COLO668 (cell line): ENCODE data around the gene CBX2.

Experiments
- DNase-seq: peaks from one replicate; lab custom pipeline; 2025; ENCODE audit not compliant: unreplicated experiment; lab: John Stamatoyannopoulos, UW

CBX2 gene

DNA sequence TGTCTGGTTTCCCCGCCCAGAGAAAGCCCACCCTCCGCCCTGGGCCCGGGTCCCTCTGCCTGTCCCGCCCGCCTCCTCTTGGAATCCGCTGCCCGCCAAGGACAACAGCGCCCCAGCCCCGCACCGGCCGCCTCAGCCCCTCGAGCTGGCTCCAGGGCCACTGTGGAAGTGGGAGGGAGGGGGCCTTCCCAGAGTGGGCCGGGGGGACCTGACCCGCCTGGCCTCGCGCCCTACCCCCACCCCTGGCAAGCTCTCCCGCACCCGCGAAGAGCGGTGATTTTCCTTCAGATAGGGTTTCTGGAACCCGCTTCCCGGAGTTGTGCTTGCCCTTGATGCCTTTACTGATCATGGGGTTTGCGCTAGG lies 21.2 kb downstream of the CBX2 start:
- DNase-seq, result no peak

GRCh38 chr17:79799538-79800324 lies 21.8 kb downstream of the CBX2 start:
- DNase-seq, result no peak

GRCh38 chr17:79800325-79801155 lies 22.6 kb downstream of the CBX2 start:
- DNase-seq, result peak; percentile 66

GRCh38 chr17:79801156-79802038 lies 23.4 kb downstream of the CBX2 start:
- DNase-seq, result peak; percentile 58

- DNase-seq, result no peak
Measured at GRCh38 chr17:79802039-79802735, 24.2 kb downstream of the CBX2 start.

DNA sequence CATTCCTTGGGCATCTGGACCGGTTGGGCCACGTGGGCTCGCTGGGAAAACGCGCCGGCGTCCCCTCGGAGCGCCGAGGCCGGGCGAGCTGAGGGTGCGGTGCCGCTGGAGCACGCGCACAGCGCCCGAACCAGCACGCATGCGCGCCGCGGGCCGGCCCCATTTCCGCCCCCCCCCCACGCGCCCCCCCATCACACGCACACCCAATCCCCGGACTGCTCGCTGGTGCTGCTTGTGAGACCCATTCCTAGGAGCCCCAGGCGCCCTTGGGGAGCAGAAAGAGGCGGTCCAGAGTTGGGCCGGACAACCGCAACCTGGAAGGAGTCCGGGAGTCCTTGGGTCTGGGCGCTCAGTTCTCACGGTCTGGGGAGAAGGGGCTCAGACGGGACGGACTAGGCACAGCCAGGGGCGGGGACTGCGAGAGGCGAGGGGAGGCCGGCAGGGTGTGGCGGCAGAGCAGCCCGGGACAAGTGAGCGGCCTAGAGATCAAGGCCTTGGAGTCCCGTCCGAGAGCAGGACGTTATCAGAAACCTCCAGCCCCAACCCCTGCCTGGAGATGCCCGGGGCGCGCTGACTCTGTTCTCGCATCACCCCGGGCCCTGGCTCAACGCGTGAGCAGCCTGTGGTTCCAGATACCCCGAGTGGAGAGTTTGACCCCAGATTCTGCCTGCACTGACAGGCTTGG lies 24.9 kb downstream of the CBX2 start:
- DNase-seq, result no peak

DNA sequence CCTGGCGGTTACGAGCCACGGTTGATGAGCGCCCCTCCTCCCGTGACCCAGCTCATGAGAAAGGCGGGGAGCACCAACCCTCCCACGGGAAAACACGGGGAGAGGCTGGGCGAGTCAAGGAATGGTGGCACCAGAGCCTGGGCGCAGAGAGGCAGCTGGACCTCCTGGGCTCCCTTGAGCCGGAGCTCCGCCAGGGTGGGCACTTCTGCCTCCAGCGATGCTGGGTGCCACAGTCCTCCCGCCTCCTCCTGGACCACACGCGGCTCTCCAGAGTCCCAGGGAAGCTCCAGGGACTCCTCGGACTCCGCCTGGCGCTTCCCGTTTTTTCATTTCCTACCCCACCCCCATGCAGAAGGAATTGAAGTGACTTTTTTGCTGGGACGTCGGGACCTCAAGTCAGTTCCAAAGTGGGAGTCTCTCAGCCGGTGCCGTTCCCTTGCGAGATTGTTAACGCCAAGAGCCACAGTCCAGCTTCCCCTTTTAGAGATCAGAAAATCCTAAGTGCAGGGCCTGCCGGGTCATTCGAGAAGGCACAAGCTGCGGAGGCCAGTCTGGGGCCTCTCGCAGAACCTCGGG lies 25.6 kb downstream of the CBX2 start:
- no peak for DNase-seq

- DNase-seq, result peak; percentile 41
Measured at GRCh38 chr17:79803997-79804855, 26.3 kb downstream of the CBX2 start.

GRCh38 chr17:79804856-79805696 lies 27.1 kb downstream of the CBX2 start:
- DNase-seq, result no peak

DNA sequence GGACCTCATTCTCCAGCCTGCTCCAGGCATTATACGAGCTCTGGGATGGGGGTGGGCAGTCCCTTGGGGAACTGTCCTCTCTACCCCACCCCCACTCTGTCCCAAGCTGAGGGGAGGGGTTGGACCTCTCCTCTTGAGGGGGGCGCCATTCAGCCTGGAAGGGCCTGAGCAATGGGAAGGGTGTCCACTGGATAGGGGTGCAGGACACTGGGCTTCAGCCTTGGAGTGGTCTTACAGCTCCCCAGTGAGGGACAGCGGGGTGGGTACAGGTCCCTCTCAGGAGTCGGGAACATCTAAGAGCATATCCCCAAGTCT lies 28.5 kb downstream of the CBX2 start:
- no peak for DNase-seq

DNA sequence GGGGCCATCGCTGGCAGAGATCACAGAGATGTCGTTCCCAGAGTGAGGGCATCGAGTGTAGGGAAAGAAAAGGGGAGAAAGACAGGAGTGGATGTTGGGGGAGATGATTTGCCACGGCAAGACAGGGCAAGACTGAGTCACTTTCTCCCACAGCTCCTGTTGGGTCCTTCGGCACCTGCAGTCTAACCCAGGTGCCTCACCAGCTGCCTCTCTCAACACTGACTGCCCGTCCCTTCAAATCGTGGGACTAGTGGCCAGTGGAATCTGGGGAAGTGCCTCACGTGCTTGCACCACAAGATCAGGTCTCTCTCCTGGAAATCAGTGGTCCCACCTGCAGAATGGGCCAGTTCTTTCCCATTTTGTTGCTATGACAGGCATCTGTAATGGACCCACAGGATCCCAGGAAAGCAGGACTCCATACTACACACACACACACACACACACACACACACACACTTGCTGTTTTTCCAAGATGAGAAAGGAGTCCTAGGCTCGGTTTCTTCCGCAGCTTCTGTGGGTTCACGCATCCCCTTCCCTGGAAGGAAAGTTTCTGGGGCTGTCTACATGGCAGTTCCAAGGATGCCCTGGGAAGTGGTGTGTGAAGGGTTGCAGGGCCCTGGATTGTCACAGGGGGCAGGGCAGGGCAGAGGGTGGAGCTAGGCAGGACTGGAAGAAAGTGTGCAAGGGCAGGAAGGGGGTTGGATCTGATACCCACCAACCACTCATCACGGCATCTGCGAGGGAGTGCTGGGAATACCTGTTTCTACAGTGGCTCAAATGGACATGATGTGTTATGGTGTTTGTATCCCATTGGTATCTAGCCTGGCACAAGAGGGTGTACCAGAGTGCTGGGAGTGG lies 29.1 kb downstream of the CBX2 start:
- DNase-seq, result no peak

DNA sequence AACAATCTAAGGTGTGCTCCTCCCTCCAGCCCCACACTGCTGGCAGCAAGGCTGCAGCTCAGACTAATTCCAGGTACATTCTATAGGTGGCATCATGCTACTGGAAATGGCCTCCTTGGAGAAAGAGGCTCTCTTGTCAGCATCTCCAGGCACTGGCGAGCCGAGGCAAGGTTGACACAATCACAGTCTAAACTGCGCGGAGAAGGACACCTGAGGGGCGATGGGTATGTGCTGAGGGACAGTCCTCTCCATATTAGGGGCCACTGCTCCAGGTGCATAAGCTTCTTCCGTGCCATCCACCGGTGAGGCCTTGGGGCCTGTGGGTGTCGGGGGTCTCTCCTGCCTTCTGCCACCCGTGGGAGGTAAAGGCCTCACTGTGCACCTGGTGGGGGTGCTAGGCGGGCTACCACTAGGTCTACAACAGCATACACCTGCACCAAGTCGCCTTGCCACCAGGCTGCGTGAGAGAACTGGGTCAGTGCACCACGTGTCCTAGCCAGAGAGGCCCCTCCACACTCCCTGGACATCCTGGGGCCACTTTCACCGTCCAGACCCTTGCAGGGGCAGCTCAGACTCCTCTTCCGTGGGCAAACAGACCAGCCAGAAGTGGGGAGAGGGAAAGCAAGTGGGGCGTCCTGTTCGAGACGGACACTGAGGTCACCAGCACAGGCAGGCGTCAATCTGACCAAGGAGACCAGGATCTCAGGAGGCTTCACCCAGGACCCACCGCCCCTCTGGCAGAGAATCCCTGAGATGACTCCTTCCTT lies 31.0 kb downstream of the CBX2 start:
- DNase-seq, result peak; percentile 26

DNA sequence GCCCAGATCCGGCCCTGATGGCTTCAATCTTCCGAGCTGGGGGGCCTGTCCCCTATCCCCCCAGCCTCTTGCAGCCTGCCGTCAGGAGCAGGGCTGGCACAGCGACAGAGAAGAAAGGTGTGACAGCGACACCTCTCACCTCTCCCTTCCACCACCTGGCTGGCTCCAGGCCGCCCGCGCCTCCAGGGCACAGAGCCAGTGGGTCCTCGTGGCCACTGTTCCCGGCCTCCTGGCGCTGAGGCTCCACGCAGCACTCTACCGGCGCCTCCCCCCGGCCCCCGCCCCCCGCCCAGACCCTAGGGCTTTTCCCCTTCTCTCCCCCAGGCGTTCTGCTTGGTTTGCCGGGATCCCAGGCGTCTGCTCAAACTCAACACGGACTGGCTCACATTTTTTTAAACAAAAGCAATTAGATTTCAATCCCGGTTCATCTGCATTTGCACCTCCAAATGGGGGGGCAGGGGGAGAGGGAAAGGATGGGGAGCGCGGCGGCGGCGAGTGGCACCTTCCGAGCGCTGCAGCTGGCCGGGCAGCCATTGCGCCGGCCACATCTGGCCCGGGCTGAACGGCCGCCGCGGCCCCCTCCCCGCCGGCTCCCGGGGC lies 31.7 kb downstream of the CBX2 start:
- DNase-seq, result peak; percentile 71

- DNase-seq, result peak; percentile 94
Measured at GRCh38 chr17:79810130-79811010, 32.4 kb downstream of the CBX2 start.
